ENCODE measurements around the gene CYP24A1.

Gene CYP24A1

GRCh38 chr20:54201268-54201846, 27.6 kb upstream of the CYP24A1 start:
- no peak for DNase-seq

- no peak for DNase-seq
Measured at GRCh38 chr20:54200487-54201267, 26.9 kb upstream of the CYP24A1 start.

- DNase-seq = peak; percentile 82 to 86
Measured at GRCh38 chr20:54199721-54200176, 26.0 kb upstream of the CYP24A1 start.

- DNase-seq = no peak
Measured at GRCh38 chr20:54199283-54199682, 25.5 kb upstream of the CYP24A1 start.

- no peak for DNase-seq
Measured at GRCh38 chr20:54197621-54198604, 24.1 kb upstream of the CYP24A1 start.

GRCh38 chr20:54195483-54196472, 22.0 kb upstream of the CYP24A1 start:
- DNase-seq = no peak

GRCh38 chr20:54194724-54195438, 21.1 kb upstream of the CYP24A1 start:
- no peak for DNase-seq

- DNase-seq = no peak
Measured at GRCh38 chr20:54193817-54194216, 20.0 kb upstream of the CYP24A1 start.

GRCh38 chr20:54190217-54190616, 16.4 kb upstream of the CYP24A1 start:
- DNase-seq = no peak

- DNase-seq = no peak
Measured at GRCh38 chr20:54189630-54190029, 15.8 kb upstream of the CYP24A1 start.

- DNase-seq = no peak
Measured at GRCh38 chr20:54188132-54188849, 14.5 kb upstream of the CYP24A1 start.

GRCh38 chr20:54184904-54185626, 11.3 kb upstream of the CYP24A1 start:
- DNase-seq = no peak

- DNase-seq = no peak
Measured at GRCh38 chr20:54184071-54184470, 10.3 kb upstream of the CYP24A1 start.

- no peak for DNase-seq
Measured at GRCh38 chr20:54180931-54181330, 7.1 kb upstream of the CYP24A1 start.

- DNase-seq = no peak
Measured at GRCh38 chr20:54179946-54180345, 6.2 kb upstream of the CYP24A1 start.

- DNase-seq = no peak
Measured at GRCh38 chr20:54178256-54178655, 4.5 kb upstream of the CYP24A1 start.

GRCh38 chr20:54177378-54177777, 3.6 kb upstream of the CYP24A1 start:
- no peak for DNase-seq

- DNase-seq = no peak
Measured at GRCh38 chr20:54176610-54177009, 2.8 kb upstream of the CYP24A1 start.

GRCh38 chr20:54174457-54175175, 830 bp upstream of the CYP24A1 start:
- no peak for DNase-seq

Measured in activated T-cell treated with anti-CD3 and anti-CD28 coated beads, Interleukin-2, amount 50 U/mL, for 48 hours (primary cell).